Activated naive CD4-positive, alpha-beta T cell treated with Interleukin-2 at 50 U/mL for 16 hours (primary cell): ENCODE data around the gene NDST3.
"Not testable (repeated sequence)": the region's sequence is repeated elsewhere in the genome, so short reads cannot be mapped to it uniquely, and the experiment has no call there.

Experiments used
- DNase-seq: peaks from one replicate; pipeline ENCODE4 v3.0.0-alpha.2; 2020

The NDST3 gene

GRCh38 chr4:118193421-118193820 lies 159.1 kb downstream of the NDST3 start:
- DNase-seq: no peak

- no peak for DNase-seq
These were observed 172.3 kb downstream of the NDST3 start for GRCh38 chr4:118206627-118207026.

DNA sequence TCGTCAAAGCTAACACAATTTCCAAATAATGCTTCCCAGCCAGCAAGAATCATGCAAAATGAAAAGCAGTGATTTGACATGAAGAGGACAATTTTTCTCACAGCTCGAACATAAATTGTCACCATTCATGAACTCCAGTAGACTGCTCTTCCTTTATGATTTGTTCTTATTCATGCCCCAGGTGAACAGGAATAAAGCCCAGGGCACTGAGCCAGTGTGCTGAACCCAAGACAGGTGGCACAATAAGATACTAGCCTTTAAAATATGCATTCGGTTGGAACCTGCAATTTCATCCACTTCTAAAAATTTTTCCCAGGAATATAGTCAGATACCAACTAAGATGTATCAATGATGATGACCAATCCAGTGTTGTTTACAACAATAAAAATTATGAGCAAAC lies 178.8 kb downstream of the NDST3 start:
- DNase-seq: no peak

- no peak for DNase-seq
These were observed 181.5 kb downstream of the NDST3 start for GRCh38 chr4:118215826-118216225.

GRCh38 chr4:118221227-118221800 lies 187.0 kb downstream of the NDST3 start:
- DNase-seq: no peak

DNA sequence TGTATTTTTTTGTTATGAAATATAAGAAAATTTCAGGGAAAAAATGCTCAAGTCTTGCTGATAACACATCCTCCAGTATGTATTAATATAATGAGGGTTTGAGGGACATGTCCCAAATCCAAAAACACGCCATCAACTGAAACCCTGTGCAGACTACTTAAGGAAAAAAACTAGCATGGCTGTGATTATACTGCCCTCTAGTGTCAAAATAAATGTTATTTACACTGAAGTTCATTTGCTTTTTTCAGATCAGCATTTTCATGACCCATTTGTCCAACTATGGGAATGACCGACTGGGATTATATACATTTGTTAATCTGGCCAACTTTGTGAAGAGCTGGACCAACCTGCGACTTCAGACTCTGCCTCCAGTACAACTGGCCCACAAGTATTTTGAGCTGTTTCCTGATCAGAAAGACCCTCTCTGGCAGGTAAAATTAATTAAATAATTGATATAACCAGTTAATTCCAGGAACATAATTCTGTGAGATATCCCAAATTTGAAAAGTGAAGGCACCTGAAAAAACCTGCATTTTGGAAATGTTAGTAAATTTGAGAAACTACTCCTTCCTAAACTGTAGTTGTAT lies 190.1 kb downstream of the NDST3 start:
- DNase-seq: no peak

GRCh38 chr4:118225511-118225910 lies 191.2 kb downstream of the NDST3 start:
- no peak for DNase-seq

- DNase-seq: no peak
These were observed 192.2 kb downstream of the NDST3 start for GRCh38 chr4:118226311-118227010.

DNA sequence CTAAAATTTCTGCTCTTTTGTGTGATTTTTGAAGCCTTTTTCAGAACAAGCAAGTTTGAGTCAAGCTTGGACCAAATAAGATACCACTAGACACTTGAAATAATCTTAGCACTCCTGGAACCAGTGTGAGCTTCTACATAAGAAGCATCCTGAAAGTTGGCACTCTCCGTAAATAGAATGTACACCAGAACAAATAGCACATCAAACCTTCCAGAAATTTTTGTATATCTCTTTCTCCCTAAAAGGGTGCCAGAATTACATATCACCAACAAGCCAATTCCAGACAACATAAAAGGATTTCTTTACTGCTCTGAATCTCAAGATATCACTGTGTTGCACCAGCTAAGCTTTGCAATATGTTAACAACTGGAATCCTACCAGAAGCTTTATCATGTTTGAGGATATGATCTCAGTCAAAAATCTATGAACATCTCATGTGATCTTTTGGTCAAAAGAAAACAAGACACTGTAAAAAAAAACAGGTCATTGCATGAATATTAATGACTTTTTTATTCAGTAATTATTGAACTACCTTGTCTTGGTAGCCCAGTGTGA lies 201.4 kb downstream of the NDST3 start:
- DNase-seq: no peak

GRCh38 chr4:118237531-118237930 lies 203.2 kb downstream of the NDST3 start:
- no peak for DNase-seq

GRCh38 chr4:118249890-118250289 lies 215.6 kb downstream of the NDST3 start:
- no peak for DNase-seq

DNA sequence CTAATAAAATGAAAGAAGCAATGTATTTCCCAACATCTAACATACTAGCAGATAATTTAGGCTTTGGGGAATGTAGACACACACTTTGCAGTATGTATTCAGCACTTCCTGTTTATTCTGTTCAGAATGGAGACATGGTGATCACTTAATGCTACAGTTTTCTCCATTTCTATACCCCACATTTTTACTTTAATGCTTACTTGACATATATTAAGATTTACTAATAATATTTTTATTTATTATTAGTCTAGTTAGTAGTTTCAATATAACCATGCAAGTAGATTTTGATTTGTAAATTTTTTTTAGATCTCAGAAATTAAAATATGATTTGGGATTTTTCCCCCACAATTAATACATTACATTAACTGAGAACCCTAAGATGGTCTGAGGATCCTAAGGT lies 220.1 kb downstream of the NDST3 start:
- DNase-seq: no peak

GRCh38 chr4:118259111-118259510 lies 224.8 kb downstream of the NDST3 start:
- DNase-seq: no peak

DNA sequence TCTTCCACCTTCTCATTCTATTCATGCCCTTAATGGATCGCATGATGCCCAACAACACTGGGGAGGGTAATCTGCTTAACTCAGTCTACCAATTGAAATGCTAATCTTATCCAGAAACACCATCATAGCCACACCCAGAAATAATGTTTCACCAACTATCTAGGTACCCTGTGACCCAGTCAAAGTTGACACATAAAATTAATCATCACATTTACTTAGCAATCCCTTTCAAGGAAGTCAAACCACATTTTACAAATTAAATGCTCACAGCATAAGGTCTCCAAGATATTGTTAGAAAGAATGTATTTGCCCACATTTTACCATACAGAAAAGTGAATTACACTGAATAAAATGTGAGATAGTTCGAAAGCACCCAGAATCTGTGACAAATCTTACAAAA lies 226.0 kb downstream of the NDST3 start:
- DNase-seq: no peak

DNA sequence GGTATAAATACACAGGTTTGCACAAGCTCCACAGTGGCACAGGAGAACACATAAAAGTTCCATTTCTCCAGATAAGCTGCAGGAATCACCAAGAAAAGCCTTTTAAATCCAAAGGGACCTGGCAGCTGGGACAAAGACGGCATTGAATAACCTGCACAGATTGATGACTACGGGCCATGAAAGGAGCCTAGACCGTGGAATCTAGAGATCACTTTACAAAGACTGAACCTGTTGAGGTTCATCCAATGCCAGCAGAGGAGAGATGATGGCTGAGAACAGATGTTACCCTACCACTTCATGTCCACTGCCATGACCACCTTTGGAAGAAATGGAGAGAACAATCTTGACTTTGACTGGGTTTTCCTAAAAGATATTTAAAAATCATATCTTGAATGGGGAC lies 229.8 kb downstream of the NDST3 start:
- DNase-seq: no peak

DNA sequence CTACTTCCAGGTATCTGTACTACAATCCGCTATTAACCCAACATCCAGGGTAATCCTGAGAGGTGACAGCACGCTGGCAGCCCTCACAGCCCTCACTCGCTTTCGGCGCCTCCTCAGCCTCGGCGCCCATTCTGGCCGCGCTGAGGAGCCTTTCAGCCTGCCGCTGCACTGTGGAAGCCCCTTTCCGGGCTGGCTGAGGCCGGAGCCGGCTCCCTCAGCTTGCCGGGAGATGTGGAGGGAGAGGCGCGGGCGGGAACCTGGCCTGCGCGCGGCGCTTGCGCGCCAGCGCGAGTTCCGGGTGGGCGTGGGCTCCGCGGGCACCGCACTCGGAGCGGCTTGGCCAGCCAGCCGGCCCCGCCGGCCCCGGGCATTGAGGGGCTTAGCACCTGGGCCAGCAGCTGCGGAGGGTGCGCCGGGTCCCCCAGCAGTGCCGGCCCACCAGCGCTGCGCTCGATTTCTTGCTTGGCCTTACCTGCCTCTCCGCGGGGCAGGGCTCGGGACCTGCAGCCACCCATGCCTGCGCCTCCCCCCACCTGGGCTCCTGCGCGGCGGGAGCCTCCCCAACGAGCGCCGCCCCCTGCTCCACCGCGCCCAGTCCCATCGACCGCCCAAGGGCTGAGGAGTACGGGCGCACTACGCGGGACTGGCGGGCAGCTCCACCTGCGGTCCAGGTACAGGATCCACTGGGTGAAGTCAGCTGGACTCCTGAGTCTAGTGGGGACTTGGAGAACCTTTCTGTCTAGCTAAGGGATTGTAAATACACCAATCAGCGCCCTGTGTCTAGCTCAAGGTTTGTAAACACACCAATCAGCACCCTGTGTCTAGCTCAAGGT lies 231.2 kb downstream of the NDST3 start:
- DNase-seq: peak; percentile 20

DNA sequence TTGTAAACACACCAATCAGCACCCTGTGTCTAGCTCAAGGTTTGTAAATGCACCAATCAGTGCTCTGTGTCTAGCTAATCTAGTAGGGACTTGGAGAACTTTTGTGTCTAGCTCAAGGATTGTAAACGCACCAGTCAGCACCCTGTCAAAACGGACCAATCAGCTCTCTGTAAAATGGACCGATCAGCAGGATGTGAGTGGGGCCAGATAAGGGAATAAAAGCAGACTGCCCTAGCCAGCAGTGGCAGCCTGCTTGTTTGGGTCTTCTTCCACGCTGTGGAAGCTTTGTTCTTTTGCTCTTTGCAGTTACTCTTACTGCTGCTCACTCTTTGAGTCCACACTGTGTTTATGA lies 231.8 kb downstream of the NDST3 start:
- DNase-seq: not testable (repeated sequence)

DNA sequence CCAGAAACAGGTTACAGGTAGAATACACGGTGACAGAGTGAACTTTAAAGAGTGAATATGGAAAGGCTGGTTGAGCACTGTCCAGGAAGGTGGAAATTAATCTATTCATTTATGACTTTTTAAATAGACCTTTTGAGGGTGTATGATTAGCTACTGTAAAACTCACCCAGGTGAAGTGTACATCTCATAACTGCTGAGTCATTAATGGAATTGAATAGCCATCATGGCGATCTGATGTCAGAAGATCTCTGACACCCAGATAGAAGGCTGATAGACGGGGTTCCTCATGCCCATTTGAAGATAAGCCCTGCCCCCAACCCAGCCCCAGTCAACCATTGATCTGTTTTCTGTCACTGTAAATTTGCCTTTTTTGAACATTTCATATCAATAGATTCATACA lies 234.5 kb downstream of the NDST3 start:
- DNase-seq: no peak

GRCh38 chr4:118270492-118270891 lies 236.2 kb downstream of the NDST3 start:
- no peak for DNase-seq

GRCh38 chr4:118271788-118272187 lies 237.5 kb downstream of the NDST3 start:
- DNase-seq: no peak

GRCh38 chr4:118273642-118274041 lies 239.4 kb downstream of the NDST3 start:
- no peak for DNase-seq

DNA sequence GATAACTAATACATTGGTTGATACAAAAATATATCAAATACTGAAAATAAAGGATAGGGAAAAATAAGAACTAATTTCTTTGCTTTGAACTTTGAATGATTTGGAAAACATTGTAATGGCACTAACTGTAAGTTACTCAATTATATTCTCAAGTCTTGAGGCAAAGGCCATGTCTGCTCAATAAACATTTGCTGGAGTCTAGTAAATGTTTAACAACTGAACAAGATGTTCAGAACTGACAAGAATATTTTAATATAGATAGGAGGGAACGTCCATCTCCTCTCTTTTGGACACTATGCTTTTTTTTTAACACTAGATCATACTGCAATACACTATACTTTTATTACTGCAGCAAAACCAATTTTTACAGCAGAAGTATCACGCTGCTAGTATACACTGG lies 242.3 kb downstream of the NDST3 start:
- DNase-seq: no peak

- no peak for DNase-seq
These were observed 243.0 kb downstream of the NDST3 start for GRCh38 chr4:118277243-118277642.
